GM21723 (cell line): ENCODE measurements around the gene DNAH14.
"Not testable (repeated sequence)": the region's sequence is repeated elsewhere in the genome, so short reads cannot be mapped to it uniquely, and the experiment has no call there.

Source experiments
- ATAC-seq: cut with Tn5 transposase; IDR thresholded peaks from one replicate; pipeline ENCODE4 v1.9.1; 2021; ENCODE audit warnings: mild to moderate bottlenecking, moderate library complexity; ENCODE audit not compliant: unreplicated experiment

Gene DNAH14

DNA sequence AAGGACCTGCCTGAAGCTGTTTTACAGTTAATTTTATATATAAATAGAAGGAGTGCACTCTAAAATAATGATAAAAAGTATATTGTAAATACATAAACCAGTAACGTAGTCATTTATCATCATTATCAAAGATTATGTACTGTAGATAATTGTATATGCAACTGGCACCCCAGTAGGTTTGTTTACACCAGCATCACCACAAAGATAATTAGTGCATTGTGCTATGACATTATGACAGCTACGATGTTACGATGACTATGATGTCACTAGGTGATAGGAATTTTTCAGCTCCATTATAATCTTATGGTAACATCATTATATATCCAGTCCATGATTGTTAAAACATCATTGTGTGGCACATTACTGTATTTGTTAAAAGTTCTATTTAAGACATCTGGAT is 313.1 kb downstream of the DNAH14 start:
- no peak for ATAC-seq

DNA sequence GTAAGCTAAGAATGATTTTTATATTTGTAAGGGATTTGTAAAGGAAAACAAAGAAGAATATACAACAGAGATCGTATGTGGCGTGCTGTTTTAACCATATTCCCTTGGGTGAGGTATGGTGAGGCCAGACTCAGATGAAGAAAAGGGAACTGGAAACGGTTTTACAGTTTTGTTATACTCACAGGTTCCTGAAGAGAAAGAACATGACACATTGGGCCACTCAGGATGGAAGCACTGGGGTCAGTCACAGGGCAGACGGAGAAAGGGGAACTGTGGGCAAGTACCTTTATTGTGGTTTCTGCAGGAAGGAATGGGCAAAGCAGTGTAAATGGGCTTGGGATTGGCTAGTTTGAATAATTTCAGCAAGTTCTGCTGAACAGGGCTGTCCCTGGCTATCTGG is 321.0 kb downstream of the DNAH14 start:
- peak; percentile 89 for ATAC-seq

DNA sequence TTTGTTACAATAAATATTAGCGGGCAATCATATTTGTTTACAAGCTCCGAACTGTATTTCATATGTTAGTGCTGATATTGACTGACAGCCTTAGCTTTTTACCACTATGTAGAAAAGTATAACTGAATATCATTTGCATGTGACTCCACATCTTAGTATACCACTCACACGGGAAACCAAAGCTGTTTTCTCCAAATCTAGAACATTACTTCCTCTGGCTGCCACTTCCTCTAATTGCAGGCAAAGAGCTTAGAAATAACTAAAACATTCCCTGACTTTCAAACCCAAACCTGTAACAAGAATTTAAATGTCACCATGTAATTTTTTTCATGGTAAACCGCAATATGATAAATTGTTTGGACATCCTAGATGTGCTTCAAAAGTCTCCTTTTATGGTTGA is 323.7 kb downstream of the DNAH14 start:
- no peak for ATAC-seq

DNA sequence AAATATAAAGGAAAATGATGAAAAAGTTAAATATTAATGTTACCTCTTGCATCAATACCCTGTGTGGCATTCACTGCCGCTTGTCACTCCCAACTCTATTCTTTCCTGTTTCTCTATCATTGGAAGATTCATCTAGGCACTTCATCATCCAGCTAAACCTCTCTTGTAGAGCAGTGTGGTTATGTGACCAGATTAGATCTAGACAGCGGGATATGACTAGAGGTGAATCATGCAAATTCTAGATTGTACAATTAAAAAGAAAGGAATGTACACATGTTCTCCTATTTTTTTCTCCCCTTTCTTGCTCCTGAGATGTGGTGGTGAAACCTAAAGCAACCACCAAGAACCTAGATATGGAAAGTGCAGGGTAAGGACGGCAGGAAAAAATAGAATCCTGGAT is 324.3 kb downstream of the DNAH14 start:
- ATAC-seq: no peak

DNA sequence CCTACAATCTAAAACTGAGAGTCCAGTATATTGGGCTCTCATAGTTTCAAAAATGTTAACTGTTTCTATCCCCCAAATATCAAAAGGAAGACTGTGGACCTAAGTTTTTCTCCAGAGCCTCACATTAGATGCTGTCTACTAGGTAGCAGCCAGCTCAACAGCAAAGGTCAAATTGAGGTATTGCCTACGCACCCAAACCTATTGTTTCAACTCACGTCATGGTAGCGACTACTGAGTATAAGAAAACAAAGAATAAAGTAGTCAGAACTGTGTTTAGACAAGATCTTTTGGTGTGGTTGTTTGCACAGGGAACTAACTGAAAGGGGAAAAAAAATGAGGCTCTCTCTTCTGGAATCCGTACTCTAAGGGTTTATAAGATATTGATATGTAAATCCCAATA is 325.2 kb downstream of the DNAH14 start:
- no peak for ATAC-seq

DNA sequence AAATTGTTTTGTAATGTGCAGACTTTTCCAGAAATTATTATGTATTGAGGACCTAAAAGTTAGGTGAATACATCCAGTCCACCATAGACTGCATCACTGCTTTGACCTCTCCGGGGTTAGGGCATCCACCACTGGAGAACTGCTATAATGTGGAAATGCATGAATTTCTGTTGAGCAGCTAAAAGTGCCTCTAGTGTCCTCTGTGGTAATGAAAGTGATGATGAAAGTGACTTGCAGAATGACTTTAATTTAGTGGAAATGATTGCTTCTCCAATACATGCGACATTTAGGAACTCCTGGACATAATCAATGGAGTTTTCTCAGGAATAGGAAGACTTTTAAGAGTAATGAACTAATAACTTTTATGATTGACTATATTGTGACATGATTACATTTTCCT is 327.6 kb downstream of the DNAH14 start:
- no peak for ATAC-seq

DNA sequence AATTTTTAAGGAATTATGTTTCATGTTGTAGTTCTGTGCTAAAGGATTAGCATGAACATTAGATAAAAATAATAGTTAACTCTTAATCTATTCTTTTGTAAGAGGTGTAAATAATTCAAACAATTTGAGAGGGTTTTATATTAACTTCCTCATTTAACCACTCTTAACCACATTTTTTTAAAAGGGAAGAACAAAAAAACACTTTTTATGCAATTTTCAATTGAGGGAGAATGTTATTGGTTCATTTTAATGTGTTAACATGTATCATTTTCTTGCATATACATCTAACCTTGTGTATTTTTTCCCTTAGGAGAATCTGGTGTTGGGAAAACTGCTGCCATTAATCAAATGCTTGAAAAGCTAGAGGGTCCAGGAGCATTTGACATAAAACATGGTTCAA is 329.3 kb downstream of the DNAH14 start:
- no peak for ATAC-seq

DNA sequence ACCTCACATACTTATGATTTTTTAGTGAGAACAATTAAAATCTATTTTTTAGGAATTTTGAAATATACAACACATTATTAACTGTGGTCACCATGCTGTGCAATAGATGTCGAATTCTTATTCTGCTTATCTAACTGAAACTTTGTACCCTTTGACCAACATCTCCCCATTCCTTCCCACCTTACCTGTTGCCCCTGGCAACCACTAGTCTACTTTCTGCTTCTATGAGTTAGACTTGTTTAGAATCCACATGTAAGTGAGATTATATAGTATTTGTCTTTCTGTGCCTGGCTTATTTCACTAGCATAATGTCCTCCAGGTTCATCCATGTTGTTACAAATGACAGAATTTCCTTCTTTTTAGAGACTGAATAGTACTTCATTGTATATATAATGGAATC is 330.1 kb downstream of the DNAH14 start:
- ATAC-seq: no peak

DNA sequence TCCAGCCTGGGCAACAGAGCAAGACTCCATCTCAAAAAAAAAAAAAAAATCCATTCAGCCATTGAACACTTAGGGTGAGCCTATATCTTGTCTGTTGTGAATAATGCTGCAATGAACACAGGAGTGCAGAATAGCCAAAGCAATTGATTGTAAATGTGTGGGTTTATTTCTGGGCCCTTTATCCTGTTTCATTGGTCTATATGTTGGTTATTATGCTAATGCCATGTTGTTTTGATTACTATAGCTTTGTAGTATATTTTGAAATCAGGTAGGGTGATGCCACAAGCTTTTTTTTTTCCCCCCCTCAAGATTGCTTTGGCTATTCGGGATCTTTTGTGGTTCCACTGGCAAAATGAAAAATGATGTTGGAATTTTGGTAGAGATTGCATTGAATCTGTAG is 330.8 kb downstream of the DNAH14 start:
- no peak for ATAC-seq

DNA sequence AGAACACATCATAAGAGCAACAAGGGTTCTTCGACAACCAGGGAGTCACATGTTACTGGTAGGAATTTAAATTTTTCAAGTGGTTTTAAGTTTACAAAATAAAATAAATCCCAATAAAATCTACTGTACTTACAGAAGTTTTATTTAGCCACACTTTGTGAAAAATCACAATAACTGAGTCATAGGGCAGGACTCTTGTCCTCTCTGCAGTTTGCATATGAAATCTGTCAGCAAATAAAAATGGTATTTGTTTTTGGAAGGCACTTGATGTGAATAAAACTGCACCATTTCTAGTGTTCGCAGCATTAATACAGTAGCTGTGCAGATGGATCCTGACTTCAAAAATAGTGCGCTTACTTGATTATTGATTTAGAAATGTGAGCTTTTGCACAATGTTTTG is 348.0 kb downstream of the DNAH14 start:
- no peak for ATAC-seq

DNA sequence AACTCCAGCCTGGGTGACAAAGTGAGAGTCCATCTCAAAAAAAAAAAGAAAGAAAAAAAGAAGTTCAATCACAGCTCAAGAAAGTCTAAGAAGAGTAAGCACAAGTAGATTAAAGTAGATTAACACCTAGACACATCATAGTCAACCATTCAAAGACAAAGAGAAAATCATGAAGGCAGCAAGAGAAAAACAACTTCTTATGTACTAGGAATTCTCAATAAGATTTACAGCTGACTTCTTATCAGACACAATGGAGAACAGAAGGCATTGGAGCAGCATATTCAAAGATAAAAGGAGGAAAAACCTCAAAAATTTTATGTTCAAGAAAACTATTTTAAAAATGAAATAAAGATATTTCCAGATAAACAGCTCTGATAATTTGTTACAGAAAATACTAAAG is 351.1 kb downstream of the DNAH14 start:
- ATAC-seq: no peak

DNA sequence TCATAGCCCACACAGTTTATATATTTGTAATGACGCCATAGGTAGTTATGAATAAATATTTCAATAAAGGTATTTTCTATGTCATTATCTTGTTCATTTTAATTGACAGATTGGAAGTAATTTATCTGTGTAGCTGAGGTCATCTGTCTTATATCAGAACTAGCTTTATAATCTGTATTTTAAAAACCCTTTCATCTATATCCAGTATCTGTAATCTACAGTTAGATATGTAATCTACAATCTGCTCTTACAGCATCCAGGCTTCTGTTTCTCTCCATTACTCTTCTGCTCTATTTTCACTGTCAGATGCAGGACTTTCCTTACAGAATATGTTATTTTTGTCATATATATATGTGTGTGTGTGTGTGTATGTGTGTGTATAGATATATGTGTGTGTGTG is 360.8 kb downstream of the DNAH14 start:
- no peak for ATAC-seq

DNA sequence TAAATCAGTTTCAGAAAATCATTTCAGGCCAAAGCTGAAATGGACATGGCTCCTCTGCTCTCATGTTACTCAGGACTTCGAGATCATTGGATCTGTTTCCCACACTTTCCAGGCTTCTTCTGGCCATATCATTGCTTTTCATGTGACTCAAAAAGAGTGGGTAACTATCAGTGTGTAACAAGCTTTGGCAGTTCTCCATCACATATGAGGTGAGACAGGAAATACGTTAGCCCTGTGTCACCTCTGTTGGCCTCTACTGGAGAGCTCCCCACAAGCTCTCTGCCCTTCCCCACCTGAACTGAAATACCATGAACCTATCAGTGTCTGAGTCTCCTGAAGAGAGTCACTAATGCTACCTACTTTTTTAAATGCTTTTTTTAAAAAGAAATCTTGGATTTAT is 370.1 kb downstream of the DNAH14 start:
- ATAC-seq: no peak

DNA sequence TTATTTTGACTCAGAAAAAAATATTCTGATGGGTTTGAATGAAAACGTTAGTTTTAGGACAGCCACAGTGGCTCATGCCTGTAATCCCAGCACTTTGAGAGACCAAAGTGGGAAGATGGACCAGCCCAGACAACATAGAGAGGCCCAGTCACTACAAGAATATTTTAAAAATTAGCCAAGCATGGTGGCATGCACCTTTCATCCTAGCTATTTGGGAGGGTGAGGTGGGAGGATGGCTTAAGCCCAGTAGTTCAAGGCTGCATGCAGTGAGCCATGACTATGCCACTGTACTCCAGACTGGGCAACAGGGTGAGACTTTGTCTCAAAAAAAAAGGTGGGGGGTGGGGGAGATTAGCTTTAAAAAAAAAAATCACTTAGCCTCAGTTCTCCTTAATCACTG is 370.9 kb downstream of the DNAH14 start:
- ATAC-seq: no peak

DNA sequence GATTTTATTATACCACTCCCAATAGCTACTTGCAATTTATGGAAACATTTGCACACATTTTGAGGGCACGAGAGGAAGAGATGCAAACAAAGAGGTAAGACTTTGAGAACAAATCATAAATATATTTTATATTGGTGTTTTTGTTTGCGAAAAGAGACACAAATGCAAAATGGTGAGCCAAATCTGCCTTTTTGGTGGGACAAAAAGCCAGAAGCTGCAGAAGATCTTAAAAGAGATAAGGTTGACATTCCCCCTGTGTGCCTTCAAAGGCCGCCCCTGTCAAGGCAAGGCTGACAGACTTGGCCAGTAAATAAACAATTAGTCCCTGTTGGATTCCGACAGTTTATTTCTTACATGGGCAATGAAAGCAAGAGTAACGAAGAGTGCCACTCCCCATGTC is 375.5 kb downstream of the DNAH14 start:
- no peak for ATAC-seq

DNA sequence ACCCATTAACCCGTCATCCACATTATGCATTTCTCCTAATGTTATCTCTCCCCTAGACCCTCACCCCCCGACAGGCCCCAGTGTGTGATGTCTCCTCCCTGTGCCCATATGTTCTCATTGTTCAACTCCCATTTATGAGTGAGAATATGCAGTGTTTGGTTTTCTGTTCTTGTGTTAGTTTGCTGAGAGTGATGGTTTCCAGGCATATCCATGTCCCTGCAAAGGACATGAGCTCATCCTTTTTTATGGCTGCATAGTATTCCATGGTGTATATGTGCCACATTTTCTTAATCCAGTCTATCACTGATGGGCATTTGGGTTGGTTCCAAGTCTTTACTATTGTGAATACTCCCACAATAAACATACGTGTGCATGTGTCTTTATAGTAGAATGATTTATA is 381.1 kb downstream of the DNAH14 start:
- ATAC-seq: not testable (repeated sequence)

DNA sequence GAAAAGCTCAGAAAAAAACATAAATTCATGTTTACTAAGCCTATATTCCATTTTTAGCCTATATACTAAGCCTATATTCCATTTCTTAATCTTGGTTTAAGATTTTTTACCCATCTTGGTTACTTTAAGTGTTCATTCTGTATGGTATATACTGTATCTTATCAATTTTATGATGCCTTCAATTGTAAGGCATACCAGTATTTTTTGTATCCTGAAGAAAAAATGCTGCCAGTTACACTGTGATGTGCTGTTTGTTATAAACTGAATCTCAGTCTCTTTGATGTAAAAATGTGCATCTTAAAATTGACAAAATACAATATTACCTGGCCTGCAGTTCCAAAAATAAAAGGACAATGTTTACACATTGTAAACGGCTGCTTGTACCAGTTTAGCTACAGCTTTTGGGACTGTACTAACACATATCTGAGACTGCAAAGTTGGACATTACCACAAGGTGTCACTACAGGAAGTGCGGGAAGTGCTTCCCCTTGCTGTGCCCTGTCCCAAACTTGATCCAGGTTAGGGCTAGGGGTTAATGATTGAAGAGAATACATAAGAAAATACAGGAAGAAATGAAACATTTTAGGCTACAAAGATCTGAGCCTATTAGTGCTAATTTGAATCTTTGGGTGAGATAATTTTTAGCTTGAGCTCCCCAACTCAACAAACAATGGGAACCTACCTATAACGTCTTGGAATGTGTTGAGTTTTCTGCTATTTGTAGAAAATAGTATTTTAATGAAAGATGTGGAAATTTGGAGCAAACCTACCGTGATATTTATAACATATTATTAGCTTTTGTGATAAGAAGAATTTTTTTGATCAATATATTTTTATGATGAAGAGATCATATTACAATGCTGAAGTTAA is 389.5 kb downstream of the DNAH14 start:
- peak; percentile 88 for ATAC-seq

DNA sequence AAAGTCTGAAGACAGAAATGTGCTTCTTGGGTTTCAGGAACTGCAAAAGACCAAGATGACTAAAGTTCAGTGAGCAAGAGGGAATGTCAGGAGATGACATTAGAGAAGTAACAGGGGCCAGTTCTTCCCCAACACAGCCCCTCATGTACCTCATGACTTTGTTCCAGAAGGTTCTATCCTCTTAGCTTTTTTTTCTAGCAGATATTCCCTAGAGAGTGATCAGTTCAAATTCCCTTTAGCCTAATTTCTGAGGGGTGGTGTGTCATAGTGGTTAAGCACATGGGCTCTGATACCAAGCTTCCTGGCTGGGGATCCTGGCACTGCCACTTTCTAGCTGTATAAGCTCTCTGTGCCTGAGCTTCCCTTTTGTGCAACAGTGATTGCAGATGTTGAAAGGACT is 390.4 kb downstream of the DNAH14 start:
- no peak for ATAC-seq

DNA sequence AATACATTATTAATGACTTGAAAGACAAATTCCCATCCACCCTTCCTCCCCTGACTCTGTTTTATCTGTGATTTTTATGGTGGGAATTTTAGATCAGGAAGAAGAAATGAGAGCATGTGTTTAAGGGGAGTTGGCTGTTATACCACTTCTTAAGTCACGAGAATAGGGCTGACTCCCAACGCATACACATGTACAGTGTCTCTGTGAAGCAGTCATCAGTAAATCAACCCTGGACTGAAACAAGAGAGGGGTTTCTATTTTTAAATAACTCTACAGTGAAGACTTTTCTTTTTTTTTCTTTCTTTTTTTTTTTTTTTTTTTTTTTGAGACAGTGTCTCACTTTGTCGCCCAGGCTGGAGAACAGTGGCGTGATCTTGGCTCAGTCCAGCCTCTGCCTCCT is 392.3 kb downstream of the DNAH14 start:
- no peak for ATAC-seq

DNA sequence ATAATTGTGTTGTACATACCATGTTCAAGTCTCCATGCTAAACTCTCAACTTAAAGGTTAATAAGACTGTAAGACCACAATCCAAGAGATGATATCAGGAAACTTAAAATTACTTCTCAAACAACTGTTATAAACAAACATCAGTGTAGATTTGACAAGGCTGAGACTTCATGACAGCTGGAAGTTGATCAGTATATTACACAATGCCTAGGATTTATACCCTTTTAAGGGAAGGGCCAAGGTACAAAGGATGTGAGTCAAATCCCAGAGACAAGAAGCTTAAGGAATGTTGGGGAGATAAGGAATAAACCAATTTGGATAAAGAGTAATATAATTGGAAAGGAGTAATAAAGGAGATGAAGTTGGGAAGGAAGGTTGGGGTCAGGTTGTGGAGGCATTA is 399.6 kb downstream of the DNAH14 start:
- no peak for ATAC-seq

DNA sequence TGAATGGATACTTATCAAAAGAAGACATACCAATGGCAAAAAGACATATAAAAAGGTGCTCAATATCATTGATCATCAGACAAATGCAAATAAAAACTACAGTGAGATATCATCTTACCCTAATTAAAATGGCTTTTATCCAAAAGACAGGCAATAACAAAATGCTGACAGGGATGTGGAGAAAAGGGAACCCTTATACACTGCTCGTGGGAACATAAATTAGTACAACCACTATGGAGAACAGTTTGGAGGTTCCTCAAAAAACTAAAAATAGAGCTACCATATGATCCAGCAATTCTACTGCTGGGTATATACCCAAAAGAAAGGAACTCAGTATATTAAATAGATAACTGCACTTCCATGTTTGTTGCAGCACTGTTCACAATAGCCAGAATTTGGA is 400.5 kb downstream of the DNAH14 start:
- ATAC-seq: not testable (repeated sequence)

DNA sequence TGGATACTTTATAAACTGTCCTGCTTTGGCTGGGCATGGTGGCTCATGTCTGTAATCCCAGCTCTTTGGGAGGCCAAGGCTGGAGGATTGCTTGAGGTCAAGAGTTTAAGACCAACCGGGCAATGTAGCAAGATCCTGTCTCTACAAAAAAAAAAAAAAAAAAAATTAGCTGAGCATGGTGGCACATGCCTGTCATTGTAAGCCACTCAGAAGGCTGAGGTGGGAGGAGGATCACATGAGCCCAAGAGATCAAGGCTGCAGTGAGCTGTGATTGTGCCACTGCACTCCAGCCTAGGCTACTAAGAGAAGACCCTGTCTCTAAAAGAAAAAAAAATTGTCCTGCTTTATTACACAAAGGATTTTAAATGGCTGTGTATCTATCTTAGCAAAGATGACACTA is 403.2 kb downstream of the DNAH14 start:
- ATAC-seq: no peak
